ENCODE data around the gene VEGFA. TPM values are rescaled to one million over a fixed set of nuclear protein-coding genes. Genes with fewer than 3 reads are reported as not detected.

Gene VEGFA
- 492 TPM for polyA plus RNA-seq (2012; ENCODE audit: insufficient read length, low read depth)

DNA sequence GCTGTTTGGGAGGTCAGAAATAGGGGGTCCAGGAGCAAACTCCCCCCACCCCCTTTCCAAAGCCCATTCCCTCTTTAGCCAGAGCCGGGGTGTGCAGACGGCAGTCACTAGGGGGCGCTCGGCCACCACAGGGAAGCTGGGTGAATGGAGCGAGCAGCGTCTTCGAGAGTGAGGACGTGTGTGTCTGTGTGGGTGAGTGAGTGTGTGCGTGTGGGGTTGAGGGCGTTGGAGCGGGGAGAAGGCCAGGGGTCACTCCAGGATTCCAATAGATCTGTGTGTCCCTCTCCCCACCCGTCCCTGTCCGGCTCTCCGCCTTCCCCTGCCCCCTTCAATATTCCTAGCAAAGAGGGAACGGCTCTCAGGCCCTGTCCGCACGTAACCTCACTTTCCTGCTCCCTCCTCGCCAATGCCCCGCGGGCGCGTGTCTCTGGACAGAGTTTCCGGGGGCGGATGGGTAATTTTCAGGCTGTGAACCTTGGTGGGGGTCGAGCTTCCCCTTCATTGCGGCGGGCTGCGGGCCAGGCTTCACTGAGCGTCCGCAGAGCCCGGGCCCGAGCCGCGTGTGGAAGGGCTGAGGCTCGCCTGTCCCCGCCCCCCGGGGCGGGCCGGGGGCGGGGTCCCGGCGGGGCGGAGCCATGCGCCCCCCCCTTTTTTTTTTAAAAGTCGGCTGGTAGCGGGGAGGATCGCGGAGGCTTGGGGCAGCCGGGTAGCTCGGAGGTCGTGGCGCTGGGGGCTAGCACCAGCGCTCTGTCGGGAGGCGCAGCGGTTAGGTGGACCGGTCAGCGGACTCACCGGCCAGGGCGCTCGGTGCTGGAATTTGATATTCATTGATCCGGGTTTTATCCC, at the start of gene VEGFA:
Gene VEGFA (plus strand): TSS at position 686 of the 846 bp plus-strand sequence.
- TF ChIP-seq POLR2AphosphoS5 (IDR thresholded peaks at IDR 0.05; ENCODE audit: low read depth, low read length) (peak; percentile 81; the same call in 1 of the 2 replicates), SIN3A (IDR thresholded peaks at IDR 0.05; ENCODE audit: borderline replicate concordance, insufficient read depth, low read length) (no peak), FOXP2 (optimal IDR thresholded peaks at IDR 0.05; ENCODE audit: borderline replicate concordance, extremely low read depth, extremely low read length, insufficient read depth) (no peak), TAF1 (IDR thresholded peaks at IDR 0.05; ENCODE audit: borderline replicate concordance, insufficient read depth, low read length) (peak; percentile 84)
- TF ChIP-seq, protein P1, sequence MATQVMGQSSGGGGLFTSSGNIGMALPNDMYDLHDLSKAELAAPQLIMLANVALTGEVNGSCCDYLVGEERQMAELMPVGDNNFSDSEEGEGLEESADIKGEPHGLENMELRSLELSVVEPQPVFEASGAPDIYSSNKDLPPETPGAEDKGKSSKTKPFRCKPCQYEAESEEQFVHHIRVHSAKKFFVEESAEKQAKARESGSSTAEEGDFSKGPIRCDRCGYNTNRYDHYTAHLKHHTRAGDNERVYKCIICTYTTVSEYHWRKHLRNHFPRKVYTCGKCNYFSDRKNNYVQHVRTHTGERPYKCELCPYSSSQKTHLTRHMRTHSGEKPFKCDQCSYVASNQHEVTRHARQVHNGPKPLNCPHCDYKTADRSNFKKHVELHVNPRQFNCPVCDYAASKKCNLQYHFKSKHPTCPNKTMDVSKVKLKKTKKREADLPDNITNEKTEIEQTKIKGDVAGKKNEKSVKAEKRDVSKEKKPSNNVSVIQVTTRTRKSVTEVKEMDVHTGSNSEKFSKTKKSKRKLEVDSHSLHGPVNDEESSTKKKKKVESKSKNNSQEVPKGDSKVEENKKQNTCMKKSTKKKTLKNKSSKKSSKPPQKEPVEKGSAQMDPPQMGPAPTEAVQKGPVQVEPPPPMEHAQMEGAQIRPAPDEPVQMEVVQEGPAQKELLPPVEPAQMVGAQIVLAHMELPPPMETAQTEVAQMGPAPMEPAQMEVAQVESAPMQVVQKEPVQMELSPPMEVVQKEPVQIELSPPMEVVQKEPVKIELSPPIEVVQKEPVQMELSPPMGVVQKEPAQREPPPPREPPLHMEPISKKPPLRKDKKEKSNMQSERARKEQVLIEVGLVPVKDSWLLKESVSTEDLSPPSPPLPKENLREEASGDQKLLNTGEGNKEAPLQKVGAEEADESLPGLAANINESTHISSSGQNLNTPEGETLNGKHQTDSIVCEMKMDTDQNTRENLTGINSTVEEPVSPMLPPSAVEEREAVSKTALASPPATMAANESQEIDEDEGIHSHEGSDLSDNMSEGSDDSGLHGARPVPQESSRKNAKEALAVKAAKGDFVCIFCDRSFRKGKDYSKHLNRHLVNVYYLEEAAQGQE (IDR thresholded peaks at IDR 0.05; ENCODE audit: insufficient read depth in 1 of 2, low read depth in 2 of 2, low read length in 2 of 2), result no peak

DNA sequence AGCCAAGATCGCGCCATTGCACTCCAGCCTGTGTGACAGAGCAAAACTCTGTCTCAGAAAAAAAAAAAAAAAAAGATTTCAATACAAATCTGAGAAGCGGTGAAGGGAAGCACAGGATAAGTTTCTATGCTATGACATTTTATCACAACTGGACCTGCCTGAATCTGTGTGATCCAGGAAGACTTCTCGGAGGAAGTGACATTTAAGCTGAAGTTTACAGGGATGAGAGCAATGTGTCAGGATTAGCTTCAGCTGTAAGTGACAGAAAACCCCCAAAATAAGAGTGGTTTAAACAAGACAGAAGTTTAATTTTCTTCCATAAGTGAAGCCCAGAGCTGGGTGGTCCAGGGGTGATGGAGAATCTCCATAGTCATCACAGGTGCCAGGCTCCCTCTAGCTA, 49.0 kb upstream of the VEGFA start:
- TF ChIP-seq FOXP2 (optimal IDR thresholded peaks at IDR 0.05; ENCODE audit: borderline replicate concordance, extremely low read depth, extremely low read length, insufficient read depth) (no peak), POLR2AphosphoS5 (IDR thresholded peaks at IDR 0.05; ENCODE audit: low read depth, low read length) (no peak), TAF1 (IDR thresholded peaks at IDR 0.05; ENCODE audit: borderline replicate concordance, insufficient read depth, low read length) (no peak), SIN3A (IDR thresholded peaks at IDR 0.05; ENCODE audit: borderline replicate concordance, insufficient read depth, low read length) (no peak)
- TF ChIP-seq, protein P1 (IDR thresholded peaks at IDR 0.05; ENCODE audit: insufficient read depth in 1 of 2, low read depth in 2 of 2, low read length in 2 of 2), result no peak

DNA sequence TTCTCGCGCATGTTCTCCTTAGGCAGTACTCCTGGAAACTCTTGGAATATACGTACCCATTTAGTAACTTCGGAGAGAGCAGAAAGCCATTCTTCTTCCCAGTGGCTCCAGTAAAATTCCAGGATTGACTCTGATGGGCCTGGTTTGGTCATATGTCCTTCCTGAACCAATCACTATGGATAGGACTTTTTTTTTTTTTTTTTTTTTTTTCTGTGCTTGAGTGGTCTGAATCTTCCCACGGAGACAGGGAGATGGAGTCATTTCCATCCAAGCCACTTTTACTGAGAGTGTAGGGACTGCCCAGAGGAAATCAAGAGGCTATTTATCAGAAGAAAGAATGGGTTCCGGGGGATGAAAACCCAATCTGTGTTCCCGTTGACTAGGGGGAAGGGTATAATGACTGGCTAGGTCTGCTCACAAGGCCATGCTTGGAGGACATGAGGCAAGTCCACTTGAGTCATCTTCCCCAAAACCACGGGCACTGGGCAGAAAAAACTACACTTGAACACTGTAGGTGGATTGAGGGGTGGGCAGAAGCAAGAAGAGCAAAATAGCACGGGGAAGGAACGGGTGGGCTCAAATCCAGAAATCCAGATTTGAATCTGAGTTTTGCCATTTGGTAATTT, 47.0 kb upstream of the VEGFA start:
- TF ChIP-seq, protein P1 (IDR thresholded peaks at IDR 0.05; ENCODE audit: insufficient read depth in 1 of 2, low read depth in 2 of 2, low read length in 2 of 2), result no peak

DNA sequence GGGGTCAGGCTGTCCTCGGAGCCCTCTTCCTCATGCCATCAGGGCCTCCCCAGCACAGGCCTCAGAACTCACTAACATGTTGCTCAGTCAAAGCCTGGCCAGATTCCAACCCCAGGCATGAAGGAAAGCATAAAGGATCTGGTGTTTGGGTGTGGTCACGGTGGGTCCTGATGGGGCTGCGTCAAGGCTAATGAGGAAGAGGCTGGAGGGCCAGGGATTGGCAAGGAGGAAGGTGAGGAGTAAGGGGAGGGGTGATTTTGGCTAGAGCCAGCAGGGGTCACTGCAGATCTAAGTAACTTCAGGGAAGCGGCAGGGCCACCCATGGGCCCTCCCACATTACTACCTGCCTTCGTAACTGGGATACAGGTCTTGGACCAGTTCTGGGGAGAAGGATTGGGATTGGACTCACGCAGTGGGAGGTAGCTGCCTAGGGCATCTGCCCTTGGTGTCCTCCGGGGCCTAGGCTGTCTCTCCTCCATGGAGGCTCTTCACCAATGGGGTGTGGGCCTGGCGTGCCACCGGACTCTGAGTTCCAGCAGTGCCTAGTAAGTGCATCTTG, 46.2 kb upstream of the VEGFA start:
- TF ChIP-seq TAF1 (IDR thresholded peaks at IDR 0.05; ENCODE audit: borderline replicate concordance, insufficient read depth, low read length), result no peak
- TF ChIP-seq SIN3A (IDR thresholded peaks at IDR 0.05; ENCODE audit: borderline replicate concordance, insufficient read depth, low read length), result no peak
- TF ChIP-seq, protein P1 (IDR thresholded peaks at IDR 0.05; ENCODE audit: insufficient read depth in 1 of 2, low read depth in 2 of 2, low read length in 2 of 2), result no peak
- TF ChIP-seq POLR2AphosphoS5 (IDR thresholded peaks at IDR 0.05; ENCODE audit: low read depth, low read length), result no peak
- no peak for TF ChIP-seq FOXP2 (optimal IDR thresholded peaks at IDR 0.05; ENCODE audit: borderline replicate concordance, extremely low read depth, extremely low read length, insufficient read depth)

Data from PFSK-1 (cell line).